HG03442 (cell line): Measurements from ENCODE around the gene TRAPPC2L.
"Not testable (repeated sequence)": the region's sequence is repeated elsewhere in the genome, so short reads cannot be mapped to it uniquely, and the experiment has no call there.

ENCODE experiments used
- ATAC-seq: cut with Tn5 transposase; IDR thresholded peaks from one replicate; pipeline ENCODE4 v1.9.1; 2021; ENCODE audit warnings: mild to moderate bottlenecking, moderate library complexity; ENCODE audit not compliant: unreplicated experiment

Gene TRAPPC2L

GRCh38 chr16:88817785-88818574 lies 38.9 kb upstream of the TRAPPC2L start:
- no peak for ATAC-seq

- no peak for ATAC-seq
Observed at GRCh38 chr16:88818575-88818874, 38.4 kb upstream of the TRAPPC2L start.

GRCh38 chr16:88819126-88819525 lies 37.8 kb upstream of the TRAPPC2L start:
- ATAC-seq: no peak

- ATAC-seq: no peak
Observed at GRCh38 chr16:88820385-88821025, 36.4 kb upstream of the TRAPPC2L start.

GRCh38 chr16:88821168-88821850 lies 35.6 kb upstream of the TRAPPC2L start:
- no peak for ATAC-seq

- ATAC-seq: no peak
Observed at GRCh38 chr16:88822281-88823040, 34.5 kb upstream of the TRAPPC2L start.

- ATAC-seq: not testable (repeated sequence)
Observed at GRCh38 chr16:88823646-88824045, 33.3 kb upstream of the TRAPPC2L start.

- no peak for ATAC-seq
Observed at GRCh38 chr16:88824256-88825077, 32.5 kb upstream of the TRAPPC2L start.

- no peak for ATAC-seq
Observed at GRCh38 chr16:88825146-88825545, 31.8 kb upstream of the TRAPPC2L start.

GRCh38 chr16:88826070-88826840 lies 30.7 kb upstream of the TRAPPC2L start:
- ATAC-seq: no peak

- ATAC-seq: no peak
Observed at GRCh38 chr16:88827727-88828126, 29.2 kb upstream of the TRAPPC2L start.

- ATAC-seq: no peak
Observed at GRCh38 chr16:88828711-88829110, 28.2 kb upstream of the TRAPPC2L start.

GRCh38 chr16:88830258-88830657 lies 26.7 kb upstream of the TRAPPC2L start:
- ATAC-seq: no peak

GRCh38 chr16:88830783-88831182 lies 26.1 kb upstream of the TRAPPC2L start:
- no peak for ATAC-seq

GRCh38 chr16:88831838-88832237 lies 25.1 kb upstream of the TRAPPC2L start:
- ATAC-seq: no peak

- ATAC-seq: no peak
Observed at GRCh38 chr16:88833086-88833485, 23.8 kb upstream of the TRAPPC2L start.

GRCh38 chr16:88834670-88835069 lies 22.3 kb upstream of the TRAPPC2L start:
- no peak for ATAC-seq

- no peak for ATAC-seq
Observed at GRCh38 chr16:88835383-88835782, 21.5 kb upstream of the TRAPPC2L start.

- no peak for ATAC-seq
Observed at GRCh38 chr16:88835818-88836217, 21.1 kb upstream of the TRAPPC2L start.

GRCh38 chr16:88836791-88837190 lies 20.1 kb upstream of the TRAPPC2L start:
- no peak for ATAC-seq
